Measurements from ENCODE around the gene TMEM123. TPM values are rescaled to one million over a fixed set of nuclear protein-coding genes. Genes with fewer than 3 reads are reported as not detected.
A peak's percentile ranks its signal among the peaks of the same experiment; 100 is the strongest.
"Not testable (repeated sequence)": the region's sequence is repeated elsewhere in the genome, so short reads cannot be mapped to it uniquely, and the experiment has no call there.

TMEM123 gene
- total and polyA plus RNA-seq, 2 donors (not counting 1 experiment from before 2014, with no cell fraction given), result 36.7 to 422 TPM

GRCh38 chr11:102432560-102432959 is 20.0 kb downstream of the TMEM123 start:
- Histone ChIP-seq H3K36me3 (replicated peaks in 1 of 2; ENCODE audit: control extremely low read depth in 1 of 2, control insufficient read depth in 1 of 2, extremely low read depth in 1 of 2, insufficient read depth in 2 of 2, low read length in 1 of 2) (peaks cover 9 to 20% of the 10 kb centered on the region in 2 experiments), H3K79me2 (ENCODE audit: control insufficient read depth, insufficient read depth, low read length) (peaks cover 83% of the 10 kb centered on the region), H3K4me1 (ENCODE audit: control insufficient read depth in 2 of 2, insufficient read depth in 2 of 2, low read length in 2 of 2) (peaks cover 25% of the 10 kb centered on the region in 2 donors), H4K20me1 (ENCODE audit: control insufficient read depth, insufficient read depth, low read length, poor library complexity, severe bottlenecking) (peaks cover 12% of the 10 kb centered on the region)
- H3K9me3 Mint-ChIP-seq (ENCODE audit: insufficient read depth); ATAC-seq (ENCODE audit: low read depth); H3K27ac Mint-ChIP-seq; intact Hi-C loops (cut with micrococcal nuclease); H3K9ac ChIP-seq (ENCODE audit: low read length); H3K4me2 ChIP-seq (replicated peaks; ENCODE audit: low read depth, low read length, poor library complexity, severe bottlenecking); POLR2A ChIA-PET; H3K9me3 ChIP-seq (ENCODE audit: control extremely low read depth in 1 of 3, control insufficient read depth in 2 of 3, insufficient read depth in 1 of 3, low read length in 2 of 3); H3K27me3 Mint-ChIP-seq; H3K27me3 ChIP-seq (replicated peaks in 1 of 4; ENCODE audit: control extremely low read depth in 1 of 4, control insufficient read depth in 3 of 4, insufficient read depth in 4 of 4, low read length in 3 of 4); H3K4me3 Mint-ChIP-seq; H3K4me3 ChIP-seq (ENCODE audit: control extremely low read depth in 1 of 5, extremely low read depth in 1 of 5, insufficient read depth in 1 of 5, low read depth in 2 of 5, low read length in 4 of 5); H2AFZ ChIP-seq (ENCODE audit: insufficient read depth, low read depth, low read length, poor library complexity, severe bottlenecking); CTCF ChIA-PET; DNase-seq; H3K27ac ChIP-seq (ENCODE audit: low read length in 2 of 2): not testable (repeated sequence)
- 100% methylated on average over 1 of the region's 2 CpGs for whole genome bisulfite sequencing (ENCODE audit: insufficient coverage)
- peaks cover 51% of the 10 kb centered on the region for H3K4me1 Mint-ChIP-seq

GRCh38 chr11:102431404-102431803 is 21.2 kb downstream of the TMEM123 start:
- no peak overlapping the region for H3K9ac ChIP-seq (ENCODE audit: low read length)
- no peaks in the 10 kb centered on the region for H3K27me3 ChIP-seq (replicated peaks in 1 of 4; ENCODE audit: control extremely low read depth in 1 of 4, control insufficient read depth in 3 of 4, insufficient read depth in 4 of 4, low read length in 3 of 4)
- no CpG with 5 or more reads among the region's 2 CpGs for WGBS (ENCODE audit: insufficient coverage)
- H3K79me2 ChIP-seq (ENCODE audit: control insufficient read depth, insufficient read depth, low read length), result peaks cover 80% of the 10 kb centered on the region
- no peak for TF ChIP-seq CTCF (IDR thresholded peaks at IDR 0.05)
- TF ChIP-seq EZH2 (IDR thresholded peaks at IDR 0.05; ENCODE audit: borderline replicate concordance, insufficient read depth, low read depth, low read length, poor library complexity, severe bottlenecking), result no peak
- DNase-seq, result no peak
- Mint-ChIP-seq H3K27me3 (no peaks in the 10 kb centered on the region), H3K27ac (peak overlapping the region; percentile 38), H3K4me1 (peaks cover 52% of the 10 kb centered on the region), H3K9me3 (ENCODE audit: insufficient read depth) (no peaks in the 10 kb centered on the region), H3K4me3 (peak overlapping the region; percentile 33)
- peaks cover 1 to 10% (median 9%) of the 10 kb centered on the region in 3 donors for H3K9me3 ChIP-seq (ENCODE audit: control extremely low read depth in 1 of 3, control insufficient read depth in 2 of 3, insufficient read depth in 1 of 3, low read length in 2 of 3)
- peaks cover 9 to 20% of the 10 kb centered on the region in 2 experiments for H3K36me3 ChIP-seq (replicated peaks in 1 of 2; ENCODE audit: control extremely low read depth in 1 of 2, control insufficient read depth in 1 of 2, extremely low read depth in 1 of 2, insufficient read depth in 2 of 2, low read length in 1 of 2)
- peaks cover 4% of the 10 kb centered on the region for H4K20me1 ChIP-seq (ENCODE audit: control insufficient read depth, insufficient read depth, low read length, poor library complexity, severe bottlenecking)
- intact Hi-C loops (cut with micrococcal nuclease), result no loop called here
- peaks cover 25% of the 10 kb centered on the region in 2 donors for H3K4me1 ChIP-seq (ENCODE audit: control insufficient read depth in 2 of 2, insufficient read depth in 2 of 2, low read length in 2 of 2)
- no peak overlapping the region for H2AFZ ChIP-seq (ENCODE audit: insufficient read depth, low read depth, low read length, poor library complexity, severe bottlenecking)
- POLR2A ChIA-PET, result no interaction called here
- CTCF ChIA-PET, result no interaction called here
- H3K4me3 ChIP-seq (ENCODE audit: control extremely low read depth in 1 of 5, extremely low read depth in 1 of 5, insufficient read depth in 1 of 5, low read depth in 2 of 5, low read length in 4 of 5), result no peak overlapping the region
- no peak overlapping the region for H3K4me2 ChIP-seq (replicated peaks; ENCODE audit: low read depth, low read length, poor library complexity, severe bottlenecking)
- no peak for ATAC-seq (ENCODE audit: low read depth)
- H3K27ac ChIP-seq (ENCODE audit: low read length in 2 of 2), result peak overlapping the region in 1 of 2 donors; percentile 75

Measured in B cell (primary cell).